ENCODE data around the gene SIRPG. TPM values are rescaled to one million over a fixed set of nuclear protein-coding genes. Genes with fewer than 3 reads are reported as not detected.
"Not testable (repeated sequence)": the region's sequence is repeated elsewhere in the genome, so short reads cannot be mapped to it uniquely, and the experiment has no call there.

The SIRPG gene
- total RNA-seq, 3 donors from 2014 or later (not counting 1 experiment from before 2014, with no cell fraction given) = 1.9 to 3.9 (median 3.1) TPM

- Histone ChIP-seq H3K27me3 (ENCODE audit: control insufficient read depth, insufficient read depth, low read length) (no peaks in the 10 kb centered on the region), H3K9me3 (ENCODE audit: control insufficient read depth, insufficient read depth, low read length) (no peaks in the 10 kb centered on the region), H3K27ac (ENCODE audit: low read length) (no peak overlapping the region), H3K36me3 (ENCODE audit: control insufficient read depth, insufficient read depth, low read length) (no peaks in the 10 kb centered on the region), H3K4me1 (ENCODE audit: control insufficient read depth, insufficient read depth, low read length) (peaks cover 30% of the 10 kb centered on the region), H3K4me3 (ENCODE audit: low read length) (no peak overlapping the region)
- H3K27ac Mint-ChIP-seq = no peak overlapping the region
- intact Hi-C loops (cut with micrococcal nuclease) = no loop called here
- peaks cover 32 to 38% of the 10 kb centered on the region in 2 donors for H3K4me1 Mint-ChIP-seq
- no peak for ATAC-seq
- no peak for DNase-seq
- H3K9me3 Mint-ChIP-seq = peaks cover 0 to 2% of the 10 kb centered on the region in 2 donors
- H3K36me3 Mint-ChIP-seq = no peaks in the 10 kb centered on the region
- no peak overlapping the region for H3K4me3 Mint-ChIP-seq
- H3K27me3 Mint-ChIP-seq (ENCODE audit: low read depth in 2 of 2) = peaks cover 3 to 4% of the 10 kb centered on the region in 2 donors
- TF ChIP-seq CTCF (IDR thresholded peaks at IDR 0.05) = no peak
Measured at GRCh38 chr20:1618479-1618878, 39.1 kb downstream of the SIRPG start.

- no peaks in the 10 kb centered on the region for H3K9me3 ChIP-seq (ENCODE audit: control insufficient read depth, insufficient read depth, low read length)
- no peaks in the 10 kb centered on the region for H3K27me3 ChIP-seq (ENCODE audit: control insufficient read depth, insufficient read depth, low read length)
- Mint-ChIP-seq H3K27ac (no peak overlapping the region), H3K27me3 (ENCODE audit: low read depth in 2 of 2) (peaks cover 5 to 19% of the 10 kb centered on the region in 2 donors), H3K4me3 (no peak overlapping the region), H3K9me3 (no peaks in the 10 kb centered on the region), H3K4me1 (peaks cover 18 to 26% of the 10 kb centered on the region in 2 donors), H3K36me3 (no peaks in the 10 kb centered on the region)
- ATAC-seq (no peak), DNase-seq (no peak)
- no peak for TF ChIP-seq CTCF (IDR thresholded peaks at IDR 0.05)
- H3K4me3 ChIP-seq (ENCODE audit: low read length) = no peak overlapping the region
- no peak overlapping the region for H3K27ac ChIP-seq (ENCODE audit: low read length)
- H3K36me3 ChIP-seq (ENCODE audit: control insufficient read depth, insufficient read depth, low read length) = no peaks in the 10 kb centered on the region
- H3K4me1 ChIP-seq (ENCODE audit: control insufficient read depth, insufficient read depth, low read length) = peaks cover 21% of the 10 kb centered on the region
- intact Hi-C loops (cut with micrococcal nuclease) = no loop called here
Measured at GRCh38 chr20:1616858-1617434, 40.6 kb downstream of the SIRPG start.

GRCh38 chr20:1610404-1610803 lies 47.2 kb downstream of the SIRPG start:
- DNase-seq; H3K4me3 ChIP-seq (ENCODE audit: low read length); ATAC-seq; H3K36me3 Mint-ChIP-seq; H3K4me3 Mint-ChIP-seq; H3K27me3 ChIP-seq (ENCODE audit: control insufficient read depth, insufficient read depth, low read length); H3K27ac ChIP-seq (ENCODE audit: low read length); H3K4me1 Mint-ChIP-seq; H3K9me3 Mint-ChIP-seq; H3K9me3 ChIP-seq (ENCODE audit: control insufficient read depth, insufficient read depth, low read length); H3K4me1 ChIP-seq (ENCODE audit: control insufficient read depth, insufficient read depth, low read length); H3K27ac Mint-ChIP-seq; intact Hi-C loops (cut with micrococcal nuclease); H3K36me3 ChIP-seq (ENCODE audit: control insufficient read depth, insufficient read depth, low read length): not testable (repeated sequence)
- peaks cover 3 to 19% of the 10 kb centered on the region in 2 donors for H3K27me3 Mint-ChIP-seq (ENCODE audit: low read depth in 2 of 2)
- WGBS (ENCODE audit: insufficient coverage) = 84% methylated on average over 4 of the region's 5 CpGs

- peaks cover 3 to 18% of the 10 kb centered on the region in 2 donors for H3K27me3 Mint-ChIP-seq (ENCODE audit: low read depth in 2 of 2)
- H3K4me3 Mint-ChIP-seq; H3K36me3 Mint-ChIP-seq; H3K9me3 Mint-ChIP-seq; H3K4me1 Mint-ChIP-seq; DNase-seq; ATAC-seq; H3K4me1 ChIP-seq (ENCODE audit: control insufficient read depth, insufficient read depth, low read length); H3K27ac Mint-ChIP-seq; H3K27ac ChIP-seq (ENCODE audit: low read length); H3K36me3 ChIP-seq (ENCODE audit: control insufficient read depth, insufficient read depth, low read length); H3K4me3 ChIP-seq (ENCODE audit: low read length); H3K27me3 ChIP-seq (ENCODE audit: control insufficient read depth, insufficient read depth, low read length); intact Hi-C loops (cut with micrococcal nuclease); H3K9me3 ChIP-seq (ENCODE audit: control insufficient read depth, insufficient read depth, low read length): not testable (repeated sequence)
- no CpG with 5 or more reads among the region's 5 CpGs for WGBS (ENCODE audit: insufficient coverage)
Measured at GRCh38 chr20:1608678-1609347, 48.8 kb downstream of the SIRPG start.

Measured in natural killer cell (primary cell).